Mononuclear cell (primary cell): Measurements from ENCODE around the gene TBCD. TPM values are rescaled to one million over a fixed set of nuclear protein-coding genes. Genes with fewer than 3 reads are reported as not detected.

Source experiments
- H3K27me3 ChIP-seq: 2 replicates; pipeline ENCODE4 v1.6.0; 2011; ENCODE audit warnings: low read length, control low read depth; ENCODE audit not compliant: insufficient read depth
- H3K4me1 ChIP-seq: 2 replicates; pipeline ENCODE4 v1.5.1; 2011; ENCODE audit warnings: mild to moderate bottlenecking, low read length, control low read depth; ENCODE audit not compliant: insufficient read depth
- H3K4me3 ChIP-seq: 2 replicates; pipeline ENCODE4 v1.5.1; 2011; ENCODE audit warnings: mild to moderate bottlenecking, low read length, moderate library complexity
- H3K9me3 ChIP-seq: 2 replicates; pipeline ENCODE4 v1.5.1; 2011; ENCODE audit warnings: low read depth, mild to moderate bottlenecking, control low read depth, low read length
- total RNA-seq: library from RNA; depleted of rRNA; stranded (reverse); fragments of >200 nt; gene quantifications from one replicate; pipeline ENCODE4 v1.2.3, GENCODE V29; 2012

The TBCD gene
- total RNA-seq, 1 donor = 20.5 TPM

GRCh38 chr17:82912484-82913089, 160.7 kb downstream of the TBCD start:
- H3K9me3 ChIP-seq = no peaks in the 10 kb centered on the region
- H3K4me1 ChIP-seq = peaks cover 26% of the 10 kb centered on the region
- H3K4me3 ChIP-seq = no peak overlapping the region
- H3K27me3 ChIP-seq = no peaks in the 10 kb centered on the region

GRCh38 chr17:82913304-82914043, 161.6 kb downstream of the TBCD start:
- Histone ChIP-seq H3K27me3 (no peaks in the 10 kb centered on the region), H3K9me3 (no peaks in the 10 kb centered on the region), H3K4me1 (peaks cover 26% of the 10 kb centered on the region), H3K4me3 (no peak overlapping the region)

DNA sequence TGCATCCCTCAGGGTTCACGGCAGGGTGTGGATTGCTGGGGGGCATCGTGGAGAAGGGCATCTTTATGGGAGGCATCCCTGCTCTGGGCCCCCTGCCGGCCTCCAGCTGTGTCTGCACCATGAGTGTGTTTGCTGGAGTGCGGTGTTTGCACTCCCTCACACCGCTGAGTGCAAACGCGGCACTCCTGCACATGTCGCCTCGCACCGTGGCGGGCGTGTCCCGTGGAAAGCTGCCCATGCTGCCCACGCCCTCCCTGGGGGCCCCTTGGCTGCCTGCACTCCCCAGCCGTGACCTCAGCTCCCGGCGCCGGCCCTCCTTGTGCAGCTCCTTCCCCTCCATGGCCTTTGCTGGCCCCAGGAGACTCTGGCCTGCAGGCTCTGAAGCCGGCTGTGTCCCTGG, 162.5 kb downstream of the TBCD start:
- Histone ChIP-seq H3K9me3 (no peaks in the 10 kb centered on the region), H3K4me3 (no peak overlapping the region), H3K4me1 (peaks cover 26% of the 10 kb centered on the region), H3K27me3 (no peaks in the 10 kb centered on the region)

DNA sequence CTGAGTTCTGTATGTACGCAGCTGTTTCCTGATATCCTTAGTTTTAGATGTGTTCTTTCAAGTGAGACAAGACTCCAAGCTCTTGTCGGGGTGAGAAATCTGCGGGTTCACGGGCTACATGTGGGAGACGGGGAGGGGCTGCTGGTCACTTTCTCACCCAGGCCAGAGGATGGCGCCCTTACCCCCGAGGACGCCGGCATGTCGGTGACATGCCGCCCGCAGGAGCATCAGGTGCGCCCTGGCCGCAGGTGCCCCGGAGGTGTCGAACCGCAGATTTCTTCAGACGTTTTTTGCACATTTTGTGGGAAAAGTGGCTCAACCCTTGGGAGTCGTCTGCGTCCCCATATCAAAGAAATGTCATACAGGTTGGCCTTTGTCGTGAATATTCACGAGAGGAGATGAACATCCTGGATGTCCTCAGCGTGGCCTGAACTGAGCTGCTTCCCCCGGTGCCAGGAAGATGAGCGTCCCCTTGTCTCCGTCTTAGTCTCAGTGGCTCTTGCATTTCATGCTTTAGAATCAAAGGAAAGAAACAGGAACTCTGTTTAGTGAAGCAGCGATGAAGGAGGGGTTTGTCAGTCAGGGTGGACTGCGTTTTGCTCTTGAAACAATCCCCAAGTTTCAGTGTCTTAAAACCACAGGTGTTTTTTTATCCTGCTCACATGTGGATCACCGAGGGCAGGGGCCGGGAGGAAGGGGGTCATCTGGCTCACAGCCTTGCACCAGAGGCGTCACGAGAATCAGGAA, 163.3 kb downstream of the TBCD start:
- Histone ChIP-seq H3K4me1 (peaks cover 26% of the 10 kb centered on the region), H3K9me3 (no peaks in the 10 kb centered on the region), H3K27me3 (no peaks in the 10 kb centered on the region), H3K4me3 (no peak overlapping the region)

DNA sequence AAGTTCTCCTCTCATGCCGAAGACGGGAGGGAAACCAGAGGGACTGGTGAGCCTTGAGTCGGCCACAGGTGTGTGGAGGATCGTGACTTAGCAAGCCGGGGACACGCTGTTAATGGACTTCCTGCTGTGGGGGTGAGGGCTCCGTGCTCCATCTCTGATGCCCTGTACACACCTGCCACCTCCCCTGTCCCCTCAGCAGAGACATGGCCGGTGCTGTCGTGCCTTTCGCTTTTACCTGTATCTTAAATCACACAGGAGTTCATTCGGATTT, 163.8 kb downstream of the TBCD start:
- Histone ChIP-seq H3K4me1 (peaks cover 26% of the 10 kb centered on the region), H3K4me3 (no peak overlapping the region), H3K9me3 (no peaks in the 10 kb centered on the region), H3K27me3 (no peaks in the 10 kb centered on the region)

GRCh38 chr17:82917699-82918345, 166.0 kb downstream of the TBCD start:
- H3K9me3 ChIP-seq = no peaks in the 10 kb centered on the region
- peaks cover 12% of the 10 kb centered on the region for H3K4me1 ChIP-seq

GRCh38 chr17:82918508-82918907, 166.6 kb downstream of the TBCD start:
- peaks cover 12% of the 10 kb centered on the region for H3K4me1 ChIP-seq
- no peaks in the 10 kb centered on the region for H3K27me3 ChIP-seq
- no peaks in the 10 kb centered on the region for H3K9me3 ChIP-seq
- H3K4me3 ChIP-seq = no peak overlapping the region

More at GRCh38 chr17:82917699-82918345, 166.0 kb downstream of the TBCD start:
- H3K27me3 ChIP-seq = no peaks in the 10 kb centered on the region
- H3K4me3 ChIP-seq = no peak overlapping the region

DNA sequence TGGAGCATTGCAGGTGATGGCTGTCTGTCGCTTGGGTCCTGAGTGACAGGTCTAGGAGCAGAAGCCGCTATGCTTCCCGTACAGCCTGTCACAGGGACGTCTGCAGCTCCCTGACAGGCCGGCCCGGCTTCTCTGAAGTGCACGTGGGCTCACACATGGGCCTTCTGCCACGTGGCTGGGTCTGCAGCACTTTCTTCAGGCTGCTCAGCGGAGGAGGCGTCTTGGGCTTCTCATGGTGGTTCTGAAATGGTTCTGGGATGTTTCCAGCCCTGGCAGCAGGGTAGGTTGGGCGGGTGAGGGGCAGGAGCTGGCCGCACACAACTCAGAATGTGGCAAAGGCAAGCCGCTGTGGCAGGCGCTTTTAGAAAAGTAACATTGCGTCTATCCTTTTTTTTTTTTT, 168.3 kb downstream of the TBCD start:
- H3K4me1 ChIP-seq = peaks cover 10% of the 10 kb centered on the region
- no peaks in the 10 kb centered on the region for H3K9me3 ChIP-seq
- H3K27me3 ChIP-seq = no peaks in the 10 kb centered on the region
- H3K4me3 ChIP-seq = no peak overlapping the region

GRCh38 chr17:82920715-82921114, 168.8 kb downstream of the TBCD start:
- Histone ChIP-seq H3K27me3 (no peaks in the 10 kb centered on the region), H3K4me3 (no peak overlapping the region), H3K4me1 (peaks cover 4% of the 10 kb centered on the region), H3K9me3 (no peaks in the 10 kb centered on the region)

DNA sequence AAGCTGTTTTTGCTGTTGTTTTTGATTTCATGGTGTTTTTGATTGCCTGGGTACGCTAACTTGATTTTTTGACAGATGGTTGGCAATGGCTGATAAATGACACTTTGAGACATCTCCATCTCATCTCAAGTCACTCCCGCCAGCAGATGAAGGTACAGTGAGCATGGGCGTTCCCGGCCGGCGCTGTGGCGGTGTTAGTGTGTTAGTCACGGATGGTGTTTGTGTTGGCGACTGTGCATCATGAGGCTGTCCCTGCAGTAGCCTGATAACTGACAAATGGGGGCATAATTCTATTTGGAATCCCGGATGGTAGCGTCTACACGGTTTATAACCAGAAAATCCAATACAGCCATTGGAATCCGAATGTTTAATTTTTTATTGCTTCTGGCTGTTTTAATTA, 169.6 kb downstream of the TBCD start:
- Histone ChIP-seq H3K4me1 (no peaks in the 10 kb centered on the region), H3K27me3 (no peaks in the 10 kb centered on the region), H3K9me3 (no peaks in the 10 kb centered on the region), H3K4me3 (no peak overlapping the region)

- H3K4me3 ChIP-seq = no peak overlapping the region
- no peaks in the 10 kb centered on the region for H3K27me3 ChIP-seq
- H3K4me1 ChIP-seq = no peaks in the 10 kb centered on the region
- no peaks in the 10 kb centered on the region for H3K9me3 ChIP-seq
Measured at GRCh38 chr17:82922646-82923045, 170.8 kb downstream of the TBCD start.

- Histone ChIP-seq H3K4me3 (no peak overlapping the region), H3K27me3 (no peaks in the 10 kb centered on the region), H3K9me3 (no peaks in the 10 kb centered on the region), H3K4me1 (no peaks in the 10 kb centered on the region)
Measured at GRCh38 chr17:82923366-82924113, 171.7 kb downstream of the TBCD start.

- no peaks in the 10 kb centered on the region for H3K9me3 ChIP-seq
- no peaks in the 10 kb centered on the region for H3K27me3 ChIP-seq
Measured at GRCh38 chr17:82924214-82924613, 172.3 kb downstream of the TBCD start.

GRCh38 chr17:82924812-82925211, 172.9 kb downstream of the TBCD start:
- no peaks in the 10 kb centered on the region for H3K9me3 ChIP-seq
- no peaks in the 10 kb centered on the region for H3K4me1 ChIP-seq
- no peak overlapping the region for H3K4me3 ChIP-seq
- H3K27me3 ChIP-seq = no peaks in the 10 kb centered on the region

More at GRCh38 chr17:82924214-82924613, 172.3 kb downstream of the TBCD start:
- Histone ChIP-seq H3K4me3 (no peak overlapping the region), H3K4me1 (no peaks in the 10 kb centered on the region)

GRCh38 chr17:82925336-82925735, 173.5 kb downstream of the TBCD start:
- H3K9me3 ChIP-seq = no peaks in the 10 kb centered on the region
- no peaks in the 10 kb centered on the region for H3K4me1 ChIP-seq
- H3K4me3 ChIP-seq = no peak overlapping the region
- no peaks in the 10 kb centered on the region for H3K27me3 ChIP-seq
